ENCODE measurements around the gene AATF. TPM values are rescaled to one million over a fixed set of nuclear protein-coding genes. Genes with fewer than 3 reads are reported as not detected.
A peak's percentile ranks its signal among the peaks of the same experiment; 100 is the strongest.

AATF gene
- total RNA-seq, 4 donors from 2014 or later, result 30.3 to 50.5 (median 40.9) TPM

GRCh38 chr17:37079735-37080134 lies 131.0 kb downstream of the AATF start:
- DNase-seq (no peak), ATAC-seq (peak; percentile 41 to 50)
- no peak for TF ChIP-seq CTCF (IDR thresholded peaks at IDR 0.05 in 4 of 5, conservative IDR thresholded peaks at IDR 0.05 in 1 of 5)
- no peak for TF ChIP-seq POLR2A (IDR thresholded peaks at IDR 0.05)
- intact Hi-C loops (cut with DNase I; ENCODE audit: low total_unique reads), result no loop called here
- no peaks in the 10 kb centered on the region for H3K36me3 ChIP-seq
- H3K4me3 ChIP-seq, result no peak overlapping the region
- no peak overlapping the region for H3K27ac ChIP-seq
- in situ Hi-C loops (cut with MboI; ENCODE audit: low sequenced_read_pairs in 4 of 4), result loop anchor here in 1 of 4 donors (25.0 kb wide), 1 partner anchor 92 kb away; no protein-coding TSS in a partner anchor
- H3K9me3 ChIP-seq, result no peaks in the 10 kb centered on the region
- no peaks in the 10 kb centered on the region for H3K27me3 ChIP-seq
- H3K4me1 ChIP-seq, result no peaks in the 10 kb centered on the region

GRCh38 chr17:37081287-37081686 lies 132.5 kb downstream of the AATF start:
- Histone ChIP-seq H3K36me3 (peaks cover 0 to 12% of the 10 kb centered on the region in 2 donors), H3K4me3 (no peak overlapping the region), H3K4me1 (no peaks in the 10 kb centered on the region), H3K27ac (no peak overlapping the region), H3K27me3 (no peaks in the 10 kb centered on the region), H3K9me3 (no peaks in the 10 kb centered on the region)
- DNase-seq (no peak), ATAC-seq (no peak)
- TF ChIP-seq CTCF (IDR thresholded peaks at IDR 0.05 in 4 of 5, conservative IDR thresholded peaks at IDR 0.05 in 1 of 5) (no peak), POLR2A (IDR thresholded peaks at IDR 0.05) (no peak)
- in situ Hi-C loops (cut with MboI; ENCODE audit: low sequenced_read_pairs in 4 of 4), result loop anchor here in 1 of 4 donors (25.0 kb wide), 1 partner anchor 94 kb away; no protein-coding TSS in a partner anchor
- intact Hi-C loops (cut with DNase I; ENCODE audit: low total_unique reads), result no loop called here

- H3K36me3 ChIP-seq, result peaks cover 0 to 21% of the 10 kb centered on the region in 2 donors
- ATAC-seq (no peak), DNase-seq (no peak)
- no peak overlapping the region for H3K27ac ChIP-seq
- no peak overlapping the region for H3K4me3 ChIP-seq
- no peaks in the 10 kb centered on the region for H3K4me1 ChIP-seq
- intact Hi-C loops (cut with DNase I; ENCODE audit: low total_unique reads), result no loop called here
- in situ Hi-C loops (cut with MboI; ENCODE audit: low sequenced_read_pairs in 4 of 4), result loop anchor here in 1 of 4 donors (25.0 kb wide), 1 partner anchor 95 kb away; no protein-coding TSS in a partner anchor
- no peaks in the 10 kb centered on the region for H3K9me3 ChIP-seq
- no peaks in the 10 kb centered on the region for H3K27me3 ChIP-seq
- TF ChIP-seq POLR2A (IDR thresholded peaks at IDR 0.05), result no peak
- no peak for TF ChIP-seq CTCF (IDR thresholded peaks at IDR 0.05 in 4 of 5, conservative IDR thresholded peaks at IDR 0.05 in 1 of 5)
Measured at GRCh38 chr17:37082311-37082860, 133.6 kb downstream of the AATF start.

- Histone ChIP-seq H3K27ac (no peak overlapping the region), H3K4me1 (no peaks in the 10 kb centered on the region), H3K36me3 (peaks cover 0 to 26% of the 10 kb centered on the region in 2 donors), H3K4me3 (no peak overlapping the region), H3K9me3 (no peaks in the 10 kb centered on the region), H3K27me3 (no peaks in the 10 kb centered on the region)
- ATAC-seq (no peak), DNase-seq (no peak)
- in situ Hi-C loops (cut with MboI; ENCODE audit: low sequenced_read_pairs in 4 of 4) (loop anchor here in 1 of 4 donors (25.0 kb wide), 1 partner anchor 96 kb away; no protein-coding TSS in a partner anchor), intact Hi-C loops (cut with DNase I; ENCODE audit: low total_unique reads) (no loop called here)
- TF ChIP-seq POLR2A (IDR thresholded peaks at IDR 0.05) (no peak), CTCF (IDR thresholded peaks at IDR 0.05 in 4 of 5, conservative IDR thresholded peaks at IDR 0.05 in 1 of 5) (no peak)
Measured at GRCh38 chr17:37082985-37083384, 134.2 kb downstream of the AATF start.

Measured in gastrocnemius medialis (tissue), 4 donors.